GM12864 (cell line): ENCODE data around the gene ILRUN.
"Not testable (repeated sequence)": the region's sequence is repeated elsewhere in the genome, so short reads cannot be mapped to it uniquely, and the experiment has no call there.

Source experiments
- DNase-seq: peaks from one replicate; pipeline ENCODE4 v3.0.0-alpha.2; 2011; ENCODE audit warnings: low read depth
- H3K4me3 ChIP-seq: 2 replicates; pipeline ENCODE4 v1.5.1; 2011; ENCODE audit warnings: mild to moderate bottlenecking, low read depth, low read length, control low read depth
- CTCF ChIP-seq: IDR thresholded peaks from 2 replicates; pipeline ENCODE4 v1.5.1; 2011; ENCODE audit warnings: low read depth, mild to moderate bottlenecking, moderate library complexity, low read length, control low read depth, inconsistent platforms; ENCODE audit errors: missing control alignments

ILRUN gene

GRCh38 chr6:34696739-34697543, at the start of gene ILRUN:
ILRUN (minus strand) TSS chr6:34696767; CDS start chr6:34696603, 164 bp downstream.
- DNase-seq = peak; percentile 81
- H3K4me3 ChIP-seq = peak within 1 kb of the TSS; percentile 96
- no peak for TF ChIP-seq CTCF

- H3K4me3 ChIP-seq = no peak overlapping the region
- TF ChIP-seq CTCF = no peak
- no peak for DNase-seq
Observed at GRCh38 chr6:34745277-34746103, 48.9 kb upstream of the ILRUN start.

- not testable (repeated sequence) for H3K4me3 ChIP-seq, DNase-seq
Observed at GRCh38 chr6:34744294-34744647, 47.7 kb upstream of the ILRUN start.

GRCh38 chr6:34743625-34744293, 47.2 kb upstream of the ILRUN start:
- TF ChIP-seq CTCF = no peak
- no peak for DNase-seq
- H3K4me3 ChIP-seq = no peak overlapping the region

- TF ChIP-seq CTCF = no peak
- no peak for DNase-seq
Observed at GRCh38 chr6:34742094-34742493, 45.5 kb upstream of the ILRUN start.

GRCh38 chr6:34736823-34737222, 40.3 kb upstream of the ILRUN start:
- TF ChIP-seq CTCF = no peak
- no peak overlapping the region for H3K4me3 ChIP-seq
- no peak for DNase-seq

More at GRCh38 chr6:34742094-34742493, 45.5 kb upstream of the ILRUN start:
- no peak overlapping the region for H3K4me3 ChIP-seq
